GM19351 (cell line): ENCODE data around the gene COMTD1.
A peak's percentile ranks its signal among the peaks of the same experiment; 100 is the strongest.

Experiments used
- ATAC-seq: cut with Tn5 transposase; IDR thresholded peaks from one replicate; pipeline ENCODE4 v1.9.1; 2021; ENCODE audit warnings: mild to moderate bottlenecking, moderate library complexity; ENCODE audit not compliant: unreplicated experiment

COMTD1 gene

GRCh38 chr10:75245354-75246250, 9.8 kb upstream of the COMTD1 start:
- ATAC-seq = no peak

DNA sequence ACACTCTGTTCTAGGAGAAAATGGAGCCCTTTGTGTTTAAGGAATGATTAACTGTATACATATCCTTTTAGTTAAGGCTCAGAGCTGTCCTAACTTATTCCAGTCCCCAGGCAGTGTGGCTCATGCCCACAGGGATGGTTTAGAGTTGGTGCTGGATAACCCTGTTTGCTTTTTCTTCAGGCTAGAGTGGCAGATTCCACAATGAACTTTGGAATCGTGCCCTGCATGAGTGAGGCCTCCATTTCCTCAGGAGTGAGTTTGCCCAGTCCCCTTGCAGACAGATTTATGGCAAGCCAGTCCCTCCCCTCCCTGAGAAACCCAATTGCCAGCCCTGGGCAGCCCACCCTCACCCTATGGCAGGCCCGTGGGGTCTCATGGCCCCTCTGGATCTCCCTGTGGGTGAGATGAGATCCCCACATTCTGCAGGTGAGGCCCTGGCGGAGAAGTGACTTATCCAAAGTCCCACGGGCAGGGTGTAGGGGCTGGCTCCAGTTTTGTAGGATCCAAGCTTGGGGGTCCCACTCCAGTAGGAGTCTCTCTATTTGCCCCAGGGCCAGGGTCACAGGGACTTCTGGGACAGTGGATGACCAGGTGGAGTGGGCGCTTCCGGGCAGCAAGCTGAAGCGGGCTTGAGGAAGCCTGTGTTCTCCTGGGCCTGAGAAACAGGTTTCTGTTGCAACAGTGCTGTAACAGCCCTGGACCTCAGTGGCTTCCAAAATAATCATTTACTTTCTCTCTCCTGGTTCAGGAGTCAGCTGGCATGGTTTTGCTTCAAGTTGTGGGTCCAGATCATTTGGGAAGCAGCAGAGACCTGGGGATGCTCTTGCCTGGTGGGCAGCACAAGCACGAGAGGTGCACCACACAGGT, 9.0 kb upstream of the COMTD1 start:
- ATAC-seq = no peak

DNA sequence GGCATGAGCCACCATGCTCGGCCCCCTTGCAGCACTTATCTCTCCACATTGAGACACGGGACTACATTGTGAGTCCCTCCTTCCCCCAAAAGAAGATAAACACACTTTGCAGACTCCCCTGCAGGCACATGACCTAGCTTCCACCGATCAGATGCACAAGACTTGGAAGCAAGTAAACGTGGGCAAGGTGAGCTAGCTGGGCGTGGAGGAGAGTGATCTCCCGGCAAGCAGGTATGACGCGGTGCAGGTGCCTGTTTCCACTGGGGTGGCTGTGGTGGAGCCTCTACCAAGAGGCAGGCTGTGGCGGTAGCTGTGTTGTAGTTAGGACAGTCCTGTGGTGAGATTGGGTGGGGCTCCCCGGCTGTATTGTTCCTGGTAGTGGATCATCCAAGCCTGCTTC, 7.7 kb upstream of the COMTD1 start:
- no peak for ATAC-seq

- no peak for ATAC-seq
These were observed 4.7 kb upstream of the COMTD1 start for GRCh38 chr10:75240329-75241076.

DNA sequence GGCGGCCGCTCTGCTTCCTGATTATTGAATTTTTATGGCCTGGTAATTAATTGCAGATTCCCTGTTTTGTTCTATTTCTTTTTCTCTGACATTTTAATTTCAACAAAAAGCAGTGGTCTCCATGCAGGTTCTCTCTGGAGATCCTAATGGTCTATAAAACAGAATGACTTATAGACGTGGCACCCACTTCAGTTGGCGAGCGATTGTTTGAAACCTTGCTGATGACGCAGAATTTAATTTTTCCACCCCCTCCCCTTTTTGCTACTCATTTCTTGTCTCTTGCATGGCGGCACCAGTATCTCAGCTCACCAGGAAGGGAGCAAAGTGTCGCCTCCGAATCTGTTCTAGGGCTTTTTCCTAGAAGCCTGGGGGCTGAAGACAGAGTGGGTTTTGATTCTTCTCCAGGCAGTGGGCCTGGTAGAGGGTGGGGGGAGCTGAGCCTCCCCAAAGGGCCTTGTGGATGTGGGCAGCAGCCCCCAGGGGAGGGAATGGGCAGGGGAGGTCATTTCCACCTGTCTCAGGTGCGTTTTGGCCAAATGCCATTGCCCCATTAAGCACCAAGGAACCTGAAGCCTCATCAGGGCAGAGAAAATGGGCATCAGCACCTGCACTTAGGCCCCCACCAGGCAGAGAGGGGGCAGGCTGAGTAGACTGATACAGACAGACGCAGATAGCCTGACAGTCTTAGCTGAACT, 3.5 kb upstream of the COMTD1 start:
- ATAC-seq = no peak

GRCh38 chr10:75238182-75239095, 2.7 kb upstream of the COMTD1 start:
- no peak for ATAC-seq

DNA sequence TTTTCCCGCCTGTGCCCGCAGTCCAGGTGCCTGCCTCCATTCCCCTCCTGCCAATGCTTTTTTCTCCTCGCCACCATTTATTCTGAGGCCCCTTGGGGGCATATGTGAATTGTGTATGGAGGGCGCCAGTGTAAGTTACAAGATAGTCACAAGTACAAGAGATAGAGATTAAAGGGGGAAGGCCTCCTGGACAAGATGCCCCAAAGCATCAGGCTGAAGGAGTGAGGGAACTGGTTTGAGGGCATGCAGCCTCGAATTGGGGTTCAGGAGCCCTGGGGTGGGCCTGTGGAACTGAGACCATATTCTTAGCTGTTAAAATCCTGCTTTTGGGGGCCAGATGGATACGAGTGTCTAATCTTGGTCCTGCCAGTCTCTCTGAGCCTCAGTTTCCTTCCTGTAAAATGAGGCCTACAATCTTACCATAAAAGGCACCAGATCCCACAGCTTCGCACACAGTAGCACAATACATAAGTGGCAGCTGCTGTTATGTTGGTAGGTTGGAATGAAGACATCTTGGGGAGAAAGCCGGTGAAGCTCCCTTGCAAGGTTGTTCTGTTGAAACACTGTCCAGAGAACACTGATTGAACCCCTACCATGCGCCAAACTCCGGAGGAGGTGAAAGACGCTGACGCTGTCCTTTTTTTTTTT, 545 bp upstream of the COMTD1 start:
- no peak for ATAC-seq

DNA sequence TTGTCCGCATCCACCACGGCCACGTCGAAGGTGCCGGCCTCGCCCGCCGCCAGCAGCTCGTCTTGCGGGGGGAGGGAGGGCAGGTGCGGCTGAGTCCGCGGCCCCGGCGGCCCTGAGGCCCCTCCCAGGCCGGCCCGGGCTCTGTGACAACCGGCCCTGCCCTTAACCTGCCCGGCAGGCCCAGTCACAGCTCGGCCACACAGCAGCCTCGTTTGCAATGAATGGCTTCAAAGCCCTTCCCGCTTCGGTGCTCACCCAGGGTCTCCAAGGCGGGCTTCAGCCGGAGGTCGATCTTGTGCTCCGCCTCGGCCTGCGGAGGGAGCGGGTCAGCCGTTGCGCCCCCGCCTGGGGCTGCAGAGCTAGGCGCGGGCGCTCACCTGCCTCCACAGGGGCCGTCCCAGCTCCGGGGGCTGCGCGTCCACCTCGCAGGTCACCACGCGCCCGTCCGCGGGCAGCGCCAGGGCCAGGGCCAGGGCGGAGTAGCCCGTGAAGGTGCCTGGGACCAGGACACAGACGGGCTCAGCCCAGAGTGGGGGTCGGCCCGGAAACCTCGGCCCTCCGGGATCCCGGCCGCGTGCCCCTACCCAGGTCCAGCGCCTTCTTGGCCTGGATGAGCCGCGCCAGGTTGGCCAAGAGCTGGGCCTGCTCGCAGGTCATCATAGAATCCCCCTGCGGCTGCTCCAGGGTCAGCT, 928 bp downstream of the COMTD1 start:
- ATAC-seq = peak; percentile 1

DNA sequence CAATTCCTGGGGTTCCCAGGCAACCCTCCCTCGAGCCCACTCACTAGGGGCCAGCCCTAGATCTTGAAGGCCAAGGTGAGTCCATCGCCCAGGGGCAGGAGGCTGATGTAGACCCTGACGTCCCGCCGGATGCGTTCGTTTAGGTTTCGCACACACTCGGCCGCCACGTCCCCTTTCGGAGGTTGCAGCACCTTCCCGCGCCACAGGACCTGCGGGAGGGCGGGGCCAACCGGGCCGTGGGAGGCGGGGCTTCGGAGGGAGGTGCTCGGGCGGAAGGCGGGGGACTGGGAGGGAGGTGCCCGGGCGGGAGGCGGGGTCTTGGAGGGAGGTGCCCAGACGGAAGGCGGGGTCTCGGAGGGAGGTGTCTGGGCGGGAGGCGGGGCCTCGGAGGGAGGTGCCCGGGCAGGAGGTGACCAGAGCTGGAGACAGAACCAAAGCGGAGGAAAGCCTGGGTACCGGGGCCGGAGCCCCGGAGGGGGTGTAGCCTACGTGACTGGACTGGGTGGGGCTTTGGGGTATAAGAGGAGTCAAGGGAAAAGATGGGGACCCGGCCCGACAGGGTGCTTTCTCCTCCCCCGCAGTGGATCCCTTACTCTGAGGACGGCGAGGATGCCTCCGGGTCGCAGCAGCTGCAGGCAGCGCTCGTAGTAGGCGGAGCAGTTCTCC, 1.6 kb downstream of the COMTD1 start:
- peak; percentile 45 for ATAC-seq

GRCh38 chr10:75233444-75234016, 2.2 kb downstream of the COMTD1 start:
- ATAC-seq = no peak

GRCh38 chr10:75231672-75232581, 3.8 kb downstream of the COMTD1 start:
- ATAC-seq = no peak

GRCh38 chr10:75230600-75231038, 5.1 kb downstream of the COMTD1 start:
- peak; percentile 42 for ATAC-seq

DNA sequence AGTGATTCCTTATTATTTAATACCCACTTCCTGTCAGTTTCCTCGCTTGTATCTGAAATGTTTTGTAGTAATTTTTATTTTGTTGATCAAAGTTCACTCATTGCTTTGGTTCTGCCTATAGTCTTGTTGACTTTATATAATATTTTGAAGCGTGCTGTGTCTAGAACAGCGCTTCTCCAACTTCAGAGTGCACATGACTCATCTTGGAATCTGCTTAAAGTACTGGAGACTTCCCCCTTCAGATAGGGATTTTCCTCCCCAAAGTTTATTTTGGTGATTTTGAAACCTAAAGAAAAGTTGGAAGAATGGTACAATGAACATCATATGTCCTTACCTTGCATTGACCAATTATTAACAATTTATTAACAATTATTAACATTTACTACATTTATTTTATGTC, 5.8 kb downstream of the COMTD1 start:
- ATAC-seq = no peak

DNA sequence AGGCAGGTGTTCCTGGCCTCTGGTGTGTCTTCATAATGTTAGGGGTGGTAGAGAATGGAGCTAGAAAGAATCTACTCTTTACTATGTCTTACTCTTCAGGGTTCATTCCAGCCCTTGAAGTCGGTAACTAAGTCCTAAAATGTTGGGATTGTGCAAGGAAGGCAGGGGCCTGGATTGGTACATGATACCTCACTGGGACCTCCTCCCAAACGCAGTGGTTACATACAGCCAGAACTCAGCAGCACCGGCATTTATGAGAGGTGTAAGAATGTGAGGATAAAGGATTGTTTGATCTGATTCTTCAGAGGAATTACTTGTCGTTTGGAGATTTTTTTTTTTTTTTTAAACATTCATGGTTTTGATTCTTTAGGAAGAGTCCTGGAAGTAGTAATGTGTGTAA, 6.9 kb downstream of the COMTD1 start:
- no peak for ATAC-seq

GRCh38 chr10:75228278-75228677, 7.5 kb downstream of the COMTD1 start:
- ATAC-seq = no peak

DNA sequence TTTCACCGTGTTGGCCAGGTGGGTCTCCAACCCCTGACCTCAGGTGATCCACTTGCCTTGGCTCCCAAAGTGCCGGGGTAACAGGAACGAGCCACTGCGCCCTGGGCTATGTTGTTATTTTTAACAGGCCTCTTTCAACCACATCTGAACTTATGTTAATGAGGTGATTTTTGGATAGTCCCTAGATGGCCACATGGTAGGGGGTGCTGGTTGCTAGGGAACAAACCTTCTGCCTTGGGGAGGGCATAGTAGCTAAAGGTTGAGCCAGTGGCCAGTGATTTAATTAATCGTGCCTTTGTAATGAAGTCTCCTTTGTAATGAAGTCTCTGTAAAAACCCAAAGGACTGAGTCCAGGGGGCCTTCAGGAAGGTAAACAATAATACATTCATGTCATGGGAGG, 9.1 kb downstream of the COMTD1 start:
- peak; percentile 38 for ATAC-seq
